Activated CD4-positive, alpha-beta T cell treated with anti-CD3 and anti-CD28 coated beads, Interleukin-2, amount 50 U/mL, for 4 hours (primary cell): Measurements from ENCODE around the gene SULT1C4.
"Not testable (repeated sequence)": the region's sequence is repeated elsewhere in the genome, so short reads cannot be mapped to it uniquely, and the experiment has no call there.

Source experiments
- DNase-seq, 2 experiments: peaks; one replicate each; pipeline ENCODE4 v3.0.0-alpha.2; 2020

SULT1C4 gene

GRCh38 chr2:108377815-108378630, at the start of gene SULT1C4:
Gene SULT1C4 (plus strand): TSS chr2:108377954. CDS start chr2:108378338, 384 bp downstream.
- DNase-seq, result no peak

- no peak for DNase-seq
Measured at GRCh38 chr2:108329771-108330170, 48.0 kb upstream of the SULT1C4 start.

- DNase-seq, result no peak
Measured at GRCh38 chr2:108330979-108331378, 46.8 kb upstream of the SULT1C4 start.

GRCh38 chr2:108345951-108346350, 31.8 kb upstream of the SULT1C4 start:
- DNase-seq, result no peak

- no peak for DNase-seq
Measured at GRCh38 chr2:108346827-108347226, 30.9 kb upstream of the SULT1C4 start.

- no peak for DNase-seq
Measured at GRCh38 chr2:108347786-108348185, 30.0 kb upstream of the SULT1C4 start.

- no peak for DNase-seq
Measured at GRCh38 chr2:108348816-108349570, 28.8 kb upstream of the SULT1C4 start.

GRCh38 chr2:108349571-108349928, 28.2 kb upstream of the SULT1C4 start:
- no peak for DNase-seq

GRCh38 chr2:108351889-108352288, 25.9 kb upstream of the SULT1C4 start:
- DNase-seq, result no peak

GRCh38 chr2:108354136-108354535, 23.6 kb upstream of the SULT1C4 start:
- DNase-seq, result no peak

- DNase-seq, result no peak
Measured at GRCh38 chr2:108355906-108356734, 21.6 kb upstream of the SULT1C4 start.

- not testable (repeated sequence) for DNase-seq
Measured at GRCh38 chr2:108359336-108359735, 18.4 kb upstream of the SULT1C4 start.

GRCh38 chr2:108360776-108361468, 16.8 kb upstream of the SULT1C4 start:
- DNase-seq, result no peak

- no peak for DNase-seq
Measured at GRCh38 chr2:108363024-108363907, 14.5 kb upstream of the SULT1C4 start.

GRCh38 chr2:108363908-108364225, 13.9 kb upstream of the SULT1C4 start:
- DNase-seq, result no peak

GRCh38 chr2:108364676-108365297, 13.0 kb upstream of the SULT1C4 start:
- no peak for DNase-seq

GRCh38 chr2:108365656-108366055, 12.1 kb upstream of the SULT1C4 start:
- no peak for DNase-seq

- no peak for DNase-seq
Measured at GRCh38 chr2:108367014-108367413, 10.7 kb upstream of the SULT1C4 start.

- no peak for DNase-seq
Measured at GRCh38 chr2:108367561-108368175, 10.1 kb upstream of the SULT1C4 start.

GRCh38 chr2:108369153-108369552, 8.6 kb upstream of the SULT1C4 start:
- DNase-seq, result no peak

GRCh38 chr2:108370080-108370479, 7.7 kb upstream of the SULT1C4 start:
- DNase-seq, result no peak
